Keratinocyte (primary cell): Measurements from ENCODE around the gene ITFG1. TPM values are rescaled to one million over a fixed set of nuclear protein-coding genes. Genes with fewer than 3 reads are reported as not detected.

Experiments
- DNase-seq: peaks from one replicate; pipeline ENCODE4 v3.0.0-alpha.2; 2011; ENCODE audit warnings: low read depth, missing footprints, low spot score
- FAIRE-seq: peaks from 2 replicates; lab custom pipeline; 2011; peaks lifted over from hg19 to GRCh38; lab: Jason Lieb, UNC
- H2AFZ ChIP-seq: 2 replicates; pipeline ENCODE4 v1.6.0; 2012; ENCODE audit warnings: low read length, control low read depth, inconsistent platforms; ENCODE audit not compliant: control insufficient read depth
- H3K27ac ChIP-seq: 2 replicates; pipeline ENCODE4 v1.5.1; 2011; ENCODE audit warnings: low read length; ENCODE audit not compliant: control insufficient read depth, insufficient read depth
- H3K27me3 ChIP-seq: 3 replicates; pipeline ENCODE4 v1.6.0; 2011; ENCODE audit warnings: low read length; ENCODE audit not compliant: control insufficient read depth, insufficient read depth; ENCODE audit errors: extremely low read depth
- H3K36me3 ChIP-seq, 2 experiments: 2 replicates in 1 of 2; 3 replicates in 1 of 2; pipeline ENCODE4 v1.5.1; 2011; ENCODE audit warnings: low read length in 2 of 2, mild to moderate bottlenecking in 1 of 2; ENCODE audit not compliant: control insufficient read depth in 2 of 2, insufficient read depth in 2 of 2; ENCODE audit errors: extremely low read depth in 1 of 2
- H3K4me1 ChIP-seq: 3 replicates; pipeline ENCODE4 v1.5.1; 2011; ENCODE audit warnings: low read length; ENCODE audit not compliant: control insufficient read depth, insufficient read depth; ENCODE audit errors: extremely low read depth
- H3K4me2 ChIP-seq: 3 replicates; pipeline ENCODE4 v1.6.0; 2011; ENCODE audit warnings: low read depth, low read length; ENCODE audit not compliant: control insufficient read depth, insufficient read depth; ENCODE audit errors: extremely low read depth
- H3K4me3 ChIP-seq, 3 experiments: fragments of 200-600 bp in 1 of 3; sonication (generic) in 1 of 3; 2 replicates in 2 of 3; 3 replicates in 1 of 3; pipeline ENCODE4 v1.5.1; 2011 to 2016; ENCODE audit warnings: low read length in 3 of 3, mild to moderate bottlenecking in 3 of 3, control low read depth in 2 of 3, inconsistent platforms in 1 of 3, low read depth in 1 of 3, mixed read lengths in 1 of 3, mixed run types in 1 of 3, moderate library complexity in 1 of 3; ENCODE audit not compliant: control insufficient read depth in 2 of 3, insufficient read depth in 2 of 3; ENCODE audit errors: extremely low read depth in 1 of 3
- H3K79me2 ChIP-seq: 2 replicates; pipeline ENCODE4 v1.6.0; 2012; ENCODE audit warnings: low read length; ENCODE audit not compliant: control insufficient read depth, insufficient read depth
- H3K9ac ChIP-seq: 3 replicates; pipeline ENCODE4 v1.6.0; 2011; ENCODE audit warnings: low read length; ENCODE audit not compliant: control insufficient read depth, insufficient read depth; ENCODE audit errors: extremely low read depth
- H3K9me1 ChIP-seq: 3 replicates; pipeline ENCODE4 v1.6.0; 2011; ENCODE audit warnings: low read length; ENCODE audit not compliant: control insufficient read depth, insufficient read depth; ENCODE audit errors: extremely low read depth
- H3K9me3 ChIP-seq: 2 replicates; pipeline ENCODE4 v1.5.1; 2012; ENCODE audit warnings: low read depth, low read length; ENCODE audit not compliant: control insufficient read depth
- H4K20me1 ChIP-seq: 3 replicates; pipeline ENCODE4 v1.6.0; 2011; ENCODE audit warnings: low read length; ENCODE audit not compliant: control insufficient read depth, insufficient read depth; ENCODE audit errors: extremely low read depth
- EZH2 ChIP-seq: IDR thresholded peaks from one replicate; pipeline ENCODE4 v1.6.1; 2012; ENCODE audit warnings: inconsistent platforms, mild to moderate bottlenecking, low read length, moderate library complexity
- dilution Hi-C: fragments of 300-500 bp; cut with MboI; formaldehyde crosslinking; loops from one replicate; pipeline ENCODE4 v1.7.0; 2020; ENCODE audit warnings: low sequenced_read_pairs; ENCODE audit not compliant: extremely low pct_ligation_motif_present
- polyA plus RNA-seq, 5 experiments: library from polyadenylated mRNA; depleted of rRNA in 3 of 5; stranded (reverse) in 3 of 5; stranded (forward) in 1 of 5; unstranded in 1 of 5; fragments of >200 nt; gene quantifications; 1 replicate in 1 of 5; 2 replicates in 3 of 5; 3 replicates in 1 of 5; pipeline versions ENCODE4 v1.2.1 to v1.2.3, GENCODE V29; 2011 to 2012; ENCODE audit warnings: missing spikeins in 2 of 5, low read depth in 1 of 5, low replicate concordance in 1 of 5
- TF ChIP-seq, protein P1 (sequence below), 3 experiments: IDR thresholded peaks in 1 of 3; conservative IDR thresholded peaks in 1 of 3; optimal IDR thresholded peaks in 1 of 3; 2 replicates in 2 of 3; 3 replicates in 1 of 3; pipeline versions ENCODE3 to v1.5.1; 2011; ENCODE audit warnings: low read length in 3 of 3, mild to moderate bottlenecking in 3 of 3, moderate library complexity in 2 of 3, control low read depth in 1 of 3, inconsistent platforms in 1 of 3; ENCODE audit not compliant: insufficient read depth in 2 of 3; ENCODE audit errors: extremely low read depth in 1 of 3

ITFG1 gene
- polyA plus RNA-seq, 1 donor (not counting 4 experiments of a cell fraction or from before 2014, with no cell fraction given) = 83.8 TPM

DNA sequence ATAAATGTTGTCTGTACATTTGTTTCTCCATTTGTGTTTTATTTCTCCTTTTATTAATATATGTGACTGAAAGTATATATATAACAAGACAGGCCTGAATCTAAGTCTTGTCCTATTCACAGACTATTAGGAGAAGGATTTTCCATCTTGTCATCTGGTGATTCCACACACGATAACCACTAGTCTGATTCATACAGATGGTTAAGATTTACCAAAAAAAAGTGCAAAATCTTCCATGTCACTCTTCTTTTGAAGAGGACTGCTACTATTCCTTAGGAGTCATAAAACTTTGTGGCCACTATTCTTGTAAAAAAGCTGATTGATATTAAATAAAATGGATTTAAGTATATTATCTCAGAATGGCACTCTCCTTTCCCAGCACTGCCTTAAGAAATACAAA is 156.3 kb downstream of the ITFG1 start:
- Histone ChIP-seq H2AFZ (no peak overlapping the region), H3K9ac (no peak overlapping the region), H3K27me3 (no peaks in the 10 kb centered on the region), H3K4me1 (no peaks in the 10 kb centered on the region), H3K36me3 (no peaks in the 10 kb centered on the region), H3K27ac (no peak overlapping the region), H3K4me2 (no peak overlapping the region), H3K9me1 (no peaks in the 10 kb centered on the region), H4K20me1 (no peaks in the 10 kb centered on the region), H3K79me2 (no peaks in the 10 kb centered on the region), H3K4me3 (no peak overlapping the region), H3K9me3 (no peaks in the 10 kb centered on the region)
- TF ChIP-seq, protein P1, sequence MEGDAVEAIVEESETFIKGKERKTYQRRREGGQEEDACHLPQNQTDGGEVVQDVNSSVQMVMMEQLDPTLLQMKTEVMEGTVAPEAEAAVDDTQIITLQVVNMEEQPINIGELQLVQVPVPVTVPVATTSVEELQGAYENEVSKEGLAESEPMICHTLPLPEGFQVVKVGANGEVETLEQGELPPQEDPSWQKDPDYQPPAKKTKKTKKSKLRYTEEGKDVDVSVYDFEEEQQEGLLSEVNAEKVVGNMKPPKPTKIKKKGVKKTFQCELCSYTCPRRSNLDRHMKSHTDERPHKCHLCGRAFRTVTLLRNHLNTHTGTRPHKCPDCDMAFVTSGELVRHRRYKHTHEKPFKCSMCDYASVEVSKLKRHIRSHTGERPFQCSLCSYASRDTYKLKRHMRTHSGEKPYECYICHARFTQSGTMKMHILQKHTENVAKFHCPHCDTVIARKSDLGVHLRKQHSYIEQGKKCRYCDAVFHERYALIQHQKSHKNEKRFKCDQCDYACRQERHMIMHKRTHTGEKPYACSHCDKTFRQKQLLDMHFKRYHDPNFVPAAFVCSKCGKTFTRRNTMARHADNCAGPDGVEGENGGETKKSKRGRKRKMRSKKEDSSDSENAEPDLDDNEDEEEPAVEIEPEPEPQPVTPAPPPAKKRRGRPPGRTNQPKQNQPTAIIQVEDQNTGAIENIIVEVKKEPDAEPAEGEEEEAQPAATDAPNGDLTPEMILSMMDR (optimal IDR thresholded peaks at IDR 0.05 in 1 of 3, IDR thresholded peaks at IDR 0.05 in 1 of 3, conservative IDR thresholded peaks at IDR 0.05 in 1 of 3; ENCODE audit: extremely low read depth in 1 of 3, insufficient read depth in 2 of 3, low read length in 3 of 3) = no peak
- TF ChIP-seq EZH2 = no peak
- dilution Hi-C loops = no loop called here
- no peak for FAIRE-seq
- DNase-seq = no peak

DNA sequence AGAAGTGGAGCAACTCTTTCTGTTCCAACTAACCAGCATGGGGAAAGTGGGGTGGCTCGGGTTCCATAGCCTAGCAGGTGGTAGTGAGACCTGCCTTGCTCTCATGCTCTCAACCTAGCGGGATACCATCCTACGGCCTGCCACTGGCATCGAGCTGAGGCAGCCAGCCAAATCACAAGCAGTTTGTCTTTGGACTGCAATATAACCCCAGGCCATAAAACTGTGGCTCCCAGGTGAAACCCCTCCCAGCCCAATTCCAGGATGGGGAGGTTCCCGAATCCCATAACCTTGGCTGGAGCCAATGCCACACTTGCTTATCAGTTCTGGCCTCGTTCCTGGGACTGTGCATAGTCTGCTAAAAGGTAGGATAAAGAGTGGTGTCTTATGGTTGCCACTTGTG is 161.3 kb downstream of the ITFG1 start:
- no peak overlapping the region for H3K4me3 ChIP-seq
- H3K36me3 ChIP-seq = peaks cover 0 to 1% of the 10 kb centered on the region in 2 experiments
- dilution Hi-C loops = no loop called here
- TF ChIP-seq EZH2 = no peak
- TF ChIP-seq, protein P1 (optimal IDR thresholded peaks at IDR 0.05 in 1 of 3, IDR thresholded peaks at IDR 0.05 in 1 of 3, conservative IDR thresholded peaks at IDR 0.05 in 1 of 3; ENCODE audit: extremely low read depth in 1 of 3, insufficient read depth in 2 of 3, low read length in 3 of 3) = no peak
- no peak overlapping the region for H3K9ac ChIP-seq
- no peaks in the 10 kb centered on the region for H3K4me1 ChIP-seq
- no peak overlapping the region for H3K27ac ChIP-seq
- no peak for DNase-seq
- H4K20me1 ChIP-seq = no peaks in the 10 kb centered on the region
- H3K9me1 ChIP-seq = no peaks in the 10 kb centered on the region
- FAIRE-seq = no peak
- H2AFZ ChIP-seq = no peak overlapping the region
- H3K79me2 ChIP-seq = no peaks in the 10 kb centered on the region
- no peaks in the 10 kb centered on the region for H3K9me3 ChIP-seq
- no peak overlapping the region for H3K4me2 ChIP-seq
- no peaks in the 10 kb centered on the region for H3K27me3 ChIP-seq
